EH (cell line): ENCODE results near the gene PRKD1.

Source experiments
- DNase-seq: peaks from one replicate; pipeline ENCODE4 v3.0.0-alpha.2; 2015; ENCODE audit warnings: low read depth

PRKD1 gene

DNA sequence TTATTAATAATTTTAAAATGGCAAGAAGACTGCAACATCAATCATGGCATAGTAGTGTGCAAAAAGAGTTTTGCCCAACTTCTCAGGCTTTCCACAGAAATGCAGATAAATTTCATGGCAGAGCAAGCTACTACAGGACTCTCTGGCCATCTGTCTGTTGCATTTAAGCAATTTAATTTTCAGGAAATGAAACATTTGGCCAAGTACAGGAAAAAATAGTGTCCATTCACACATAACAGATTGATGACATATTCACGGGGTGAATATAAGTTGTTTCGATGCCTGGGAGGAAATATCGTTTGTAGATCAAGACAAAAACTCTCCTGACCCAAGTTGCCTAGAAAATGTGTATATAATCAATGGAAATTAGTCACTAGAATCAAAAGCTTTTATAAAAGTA is 324.0 kb downstream of the PRKD1 start:
- DNase-seq: no peak

DNA sequence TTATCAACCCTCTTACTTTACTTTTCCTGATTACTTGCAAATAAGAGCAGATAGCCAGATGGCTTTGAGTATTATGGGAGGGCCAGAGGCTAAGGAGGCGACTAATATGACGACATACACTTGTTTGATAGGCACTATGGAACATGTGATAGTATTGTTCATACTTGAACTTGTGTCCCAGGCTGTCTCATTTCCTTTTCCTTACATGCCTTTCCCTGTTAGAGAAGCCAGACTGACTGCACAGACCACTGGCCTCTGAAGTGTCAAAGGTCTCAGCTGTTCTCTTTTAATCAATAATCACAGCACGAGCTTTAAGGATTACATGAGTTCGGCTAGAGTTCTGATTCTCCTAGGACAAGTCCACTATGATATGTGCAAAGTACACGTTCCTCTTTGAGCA is 326.0 kb downstream of the PRKD1 start:
- peak; percentile 26 for DNase-seq

DNA sequence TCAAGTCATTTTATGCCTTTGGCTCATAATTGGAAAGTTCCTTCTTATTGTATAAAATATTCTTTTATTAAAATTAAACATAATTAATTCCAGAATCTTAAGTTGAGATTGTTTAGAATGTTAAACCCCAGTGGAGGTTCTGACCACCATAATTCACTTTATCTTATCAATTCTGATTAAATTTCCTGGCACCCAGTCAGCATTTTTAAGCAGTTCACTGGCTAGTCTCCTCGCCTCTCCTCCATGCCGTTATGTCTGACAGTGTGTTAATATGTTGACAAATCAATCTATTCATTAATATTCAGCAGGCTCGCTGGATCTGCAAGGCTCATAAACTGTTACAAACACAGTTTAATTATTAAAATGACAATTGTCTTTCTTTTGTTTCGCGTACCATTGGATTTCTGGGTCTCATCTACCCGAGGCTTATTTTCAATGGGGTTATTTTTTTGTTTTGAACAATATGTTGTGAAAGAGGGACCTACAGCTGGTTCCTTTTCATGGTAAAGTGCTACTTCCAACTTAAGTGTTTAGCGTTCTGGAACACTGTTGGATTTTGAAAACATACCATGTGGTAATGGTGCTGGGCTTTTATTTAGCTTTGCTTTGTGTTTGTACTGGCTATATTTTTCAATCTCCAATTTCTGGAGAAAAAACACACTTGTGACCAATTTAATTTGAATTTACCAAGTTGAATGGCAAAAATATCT is 339.7 kb downstream of the PRKD1 start:
- DNase-seq: no peak

DNA sequence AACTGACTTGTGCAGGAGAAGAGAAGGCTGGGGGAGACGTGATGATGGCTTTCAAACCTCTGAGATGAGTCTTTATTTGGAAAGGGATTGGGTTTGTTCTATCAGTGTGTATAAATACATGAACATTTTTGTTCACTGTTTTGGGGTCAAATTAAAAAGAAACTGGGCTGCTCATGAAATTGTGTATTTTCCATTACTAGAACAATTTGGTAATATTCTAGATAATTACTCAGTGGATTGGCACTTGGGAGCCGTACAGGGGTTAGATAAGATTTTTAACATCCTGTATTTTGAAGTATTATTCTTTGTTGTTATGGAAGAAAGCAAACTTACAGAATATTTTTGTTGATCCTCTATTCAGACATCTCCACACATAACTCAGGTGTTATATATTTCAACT is 340.6 kb downstream of the PRKD1 start:
- DNase-seq: no peak

DNA sequence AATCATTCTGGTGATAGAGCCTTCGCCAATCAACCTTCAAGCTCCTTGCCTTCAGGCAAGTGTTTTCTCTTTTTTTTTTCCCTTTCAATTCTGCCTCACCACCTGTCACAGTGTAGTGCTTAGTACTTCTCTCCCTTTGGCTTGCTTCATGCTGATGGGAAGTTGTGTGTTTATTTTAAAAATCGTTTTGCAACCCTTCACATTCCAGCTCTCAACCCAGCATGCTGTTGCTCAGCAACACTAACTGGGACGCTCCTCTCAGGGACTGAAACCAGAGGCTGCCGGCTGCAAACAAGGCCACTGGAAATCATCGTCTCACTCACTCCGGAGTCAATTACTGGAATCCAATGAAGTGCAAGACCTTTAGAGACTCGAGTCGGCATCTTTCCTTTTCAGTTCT is 342.7 kb downstream of the PRKD1 start:
- DNase-seq: peak; percentile 94

DNA sequence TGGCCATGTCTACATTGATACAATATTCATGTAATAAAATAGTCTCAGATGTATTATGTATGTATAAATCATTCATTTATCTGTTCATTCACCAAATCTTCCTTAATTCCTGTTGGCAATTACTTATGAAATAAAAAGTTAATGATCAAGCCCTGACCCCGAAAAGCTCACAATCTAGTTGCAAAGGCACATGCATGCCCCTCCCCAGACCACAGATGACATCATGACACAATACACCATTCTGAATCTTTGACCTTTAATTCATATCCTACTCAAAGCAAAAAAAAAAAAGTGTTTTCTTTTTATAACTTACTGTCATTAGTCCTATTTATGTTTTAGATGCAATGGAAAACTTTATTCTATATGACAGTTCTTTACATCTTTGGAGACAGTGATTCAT is 346.9 kb downstream of the PRKD1 start:
- no peak for DNase-seq

DNA sequence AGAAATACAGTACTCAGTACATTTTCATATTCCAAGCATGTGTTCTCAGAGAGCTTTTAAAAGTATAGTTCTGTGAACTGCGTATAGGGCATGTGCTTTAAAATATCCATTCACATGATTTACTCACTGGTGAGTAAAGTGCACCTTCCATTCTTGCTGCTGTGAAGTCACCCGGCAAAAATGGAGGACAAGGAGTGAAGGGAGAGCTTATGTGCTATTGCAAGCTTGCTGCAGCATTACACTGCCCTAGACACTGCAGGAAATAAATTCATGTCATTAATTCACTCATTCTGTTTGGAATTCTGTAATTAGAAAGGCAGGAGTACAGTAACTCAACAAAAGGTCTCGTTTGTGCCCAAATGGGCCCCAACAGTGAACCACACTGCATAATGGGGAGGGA is 347.8 kb downstream of the PRKD1 start:
- no peak for DNase-seq

DNA sequence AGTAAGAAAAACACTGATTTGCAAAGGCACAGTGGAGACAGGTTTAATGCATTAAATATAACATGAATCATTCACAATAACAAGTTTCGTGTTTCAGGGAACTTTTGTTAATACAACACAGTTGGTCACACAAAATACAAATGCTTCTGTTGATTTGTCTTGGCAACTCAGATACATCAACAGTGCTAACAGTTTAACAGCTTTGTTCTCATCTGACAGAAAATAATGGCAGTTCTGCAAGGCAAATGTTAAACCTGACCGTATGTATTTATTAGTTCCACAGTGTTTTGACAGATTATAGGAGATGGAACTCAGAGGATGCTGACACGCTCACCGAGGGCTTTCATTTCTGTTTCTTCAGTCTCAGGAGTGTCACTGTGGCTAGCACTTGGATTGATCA is 350.7 kb downstream of the PRKD1 start:
- no peak for DNase-seq

DNA sequence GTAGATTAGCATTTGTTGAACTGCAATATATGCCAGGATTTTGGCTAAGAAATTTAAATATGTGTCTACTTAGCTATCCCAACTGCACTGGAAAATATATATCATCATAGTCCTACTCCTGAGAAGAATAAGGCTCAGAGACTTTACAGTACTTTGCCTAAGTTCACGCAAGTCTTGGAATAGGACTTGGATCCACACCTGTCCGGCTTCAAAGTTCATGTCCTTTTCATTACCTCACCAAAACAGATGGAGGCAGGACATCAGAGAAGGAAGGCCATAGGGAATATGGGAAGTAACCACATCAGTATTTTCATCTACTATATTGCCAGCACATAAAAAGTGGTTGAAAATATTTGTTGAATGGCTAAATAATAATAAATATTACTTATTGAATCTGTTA is 358.5 kb downstream of the PRKD1 start:
- no peak for DNase-seq

DNA sequence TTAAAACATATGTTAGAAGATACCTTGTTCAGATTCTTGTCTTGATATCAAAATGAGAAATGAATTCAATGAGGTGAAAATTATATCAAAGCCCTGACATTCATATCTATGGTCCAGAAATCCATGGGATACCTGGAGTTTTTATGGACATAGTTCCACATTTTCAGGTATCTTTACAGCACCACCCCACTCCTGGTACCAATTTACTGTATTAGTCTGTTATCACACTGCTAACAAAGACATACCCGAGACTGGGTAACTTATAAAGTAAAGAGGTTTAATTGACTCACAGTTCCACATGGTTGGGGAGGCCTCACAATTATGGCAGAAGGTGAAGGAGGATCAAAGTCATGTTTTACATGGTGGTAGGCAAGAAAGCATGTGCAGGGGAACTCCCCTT is 361.5 kb downstream of the PRKD1 start:
- DNase-seq: no peak

DNA sequence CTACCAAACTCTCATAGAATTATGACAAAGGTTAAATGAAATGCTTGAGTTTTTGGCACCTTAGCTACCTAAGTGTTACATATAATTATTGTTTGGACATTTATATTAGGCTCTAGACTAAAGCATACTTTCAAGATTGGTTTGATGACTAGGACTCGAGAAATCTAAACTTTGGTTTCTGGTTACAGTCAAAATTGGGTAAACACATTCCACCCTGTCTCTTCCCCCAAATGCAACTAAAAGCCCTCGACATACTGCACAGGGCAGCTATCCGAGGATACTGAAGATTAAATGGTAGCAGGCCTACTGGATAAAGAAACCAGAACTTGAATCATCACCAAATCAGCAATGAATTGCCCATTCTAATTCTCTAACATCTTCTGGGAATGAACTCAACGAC is 369.1 kb downstream of the PRKD1 start:
- peak; percentile 82 for DNase-seq

DNA sequence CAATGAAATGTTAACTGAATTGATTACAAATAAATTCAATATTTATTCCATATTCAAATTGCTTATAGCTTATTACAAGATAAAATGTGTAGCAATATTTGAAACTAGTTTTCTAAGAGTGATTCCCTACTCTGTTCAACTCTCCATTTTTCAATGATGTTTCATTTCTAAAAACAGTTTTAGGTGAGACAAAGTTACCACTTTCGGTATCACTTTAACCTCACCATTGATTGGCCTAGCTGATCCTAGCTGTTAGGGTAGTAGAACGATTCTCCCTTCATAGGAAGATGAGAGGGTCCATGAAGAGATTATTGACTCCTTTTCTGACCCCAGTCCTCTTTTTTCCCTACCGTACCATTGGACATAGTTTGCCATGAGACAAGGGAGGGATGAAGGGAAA is 373.3 kb downstream of the PRKD1 start:
- DNase-seq: no peak

DNA sequence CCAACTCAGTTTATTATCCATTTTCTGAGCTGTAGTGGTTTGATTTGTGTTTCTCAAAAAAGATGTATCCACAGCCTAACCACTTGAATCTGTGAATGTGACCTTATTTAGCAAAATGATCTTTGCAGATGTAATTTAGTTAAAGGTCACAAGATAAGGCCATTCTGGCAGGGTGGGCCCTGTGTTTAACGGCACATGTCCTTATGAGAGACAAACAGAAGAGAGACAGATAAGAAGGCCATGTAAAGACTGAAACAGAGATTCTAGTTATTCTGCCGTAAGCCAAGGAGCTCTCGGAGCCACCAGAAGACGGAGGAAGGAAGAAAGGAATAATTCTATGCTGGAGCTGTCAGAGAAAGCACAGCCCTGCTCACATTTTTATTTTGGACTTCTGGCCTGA is 374.2 kb downstream of the PRKD1 start:
- DNase-seq: no peak

DNA sequence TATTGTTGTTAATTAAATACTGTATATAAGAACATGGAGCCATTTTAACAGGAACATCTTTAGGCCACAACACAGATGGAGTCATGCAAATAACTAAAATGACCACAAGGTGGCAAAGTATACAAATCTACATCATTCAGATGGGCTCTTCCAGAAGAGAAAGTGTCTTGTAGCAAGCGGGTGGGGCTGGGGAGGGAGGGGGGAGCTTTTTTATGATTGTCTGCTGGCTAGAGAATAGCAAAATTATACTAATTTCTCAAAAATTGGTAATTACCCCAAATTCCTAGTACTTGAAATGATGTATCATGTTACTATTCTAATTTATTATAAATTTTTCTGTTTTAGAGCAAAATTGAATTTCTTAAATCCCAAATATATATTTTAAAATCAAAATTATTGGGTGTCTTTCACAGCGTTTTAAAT is 378.7 kb downstream of the PRKD1 start:
- DNase-seq: peak; percentile 74

DNA sequence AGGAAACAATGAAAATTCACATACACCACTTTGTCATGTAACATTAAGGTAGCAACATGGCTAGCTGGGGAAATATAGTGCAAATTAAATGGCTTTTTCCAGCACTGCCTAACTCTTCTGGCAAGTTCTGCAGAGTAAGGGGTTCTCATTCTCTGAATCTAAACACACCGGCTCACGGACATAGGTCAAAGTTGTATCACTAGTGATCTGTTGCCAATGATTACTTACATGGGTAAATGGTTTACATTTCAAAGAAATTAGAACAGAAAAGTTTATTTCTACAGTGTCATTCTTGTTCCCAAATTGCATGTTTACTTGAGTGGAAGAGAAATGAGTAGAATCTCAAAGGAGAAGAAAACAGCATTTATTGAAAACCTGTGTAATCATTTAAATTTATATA is 381.9 kb downstream of the PRKD1 start:
- DNase-seq: no peak

DNA sequence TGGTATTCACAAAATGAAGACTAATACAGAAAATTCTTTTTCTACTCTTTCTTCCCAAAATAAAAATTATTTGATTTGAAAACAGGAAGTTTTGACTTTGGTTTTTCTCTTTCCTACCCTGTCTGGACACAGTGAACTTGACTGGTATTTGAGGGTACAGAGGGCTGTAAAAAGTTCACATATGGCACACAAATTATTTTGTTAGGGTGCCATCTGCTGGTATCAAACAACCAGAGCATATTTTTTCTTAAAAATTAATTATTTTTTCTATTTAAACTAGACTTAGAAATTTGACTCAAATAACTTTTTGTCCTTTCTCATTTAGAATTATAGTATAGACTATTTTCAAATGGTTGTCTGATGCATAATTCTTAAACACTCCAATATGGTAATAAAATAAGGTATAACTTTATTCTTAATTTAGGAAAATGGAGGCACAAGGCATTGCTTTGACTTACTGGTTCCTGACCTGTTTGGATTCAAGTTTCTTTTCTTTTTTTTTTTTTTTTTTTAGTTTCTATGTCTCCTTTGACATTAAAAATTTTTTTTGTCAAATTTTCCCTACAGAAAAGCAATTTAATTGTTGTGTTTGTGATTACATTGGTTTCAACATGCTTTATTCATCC is 390.6 kb downstream of the PRKD1 start:
- peak; percentile 40 for DNase-seq

DNA sequence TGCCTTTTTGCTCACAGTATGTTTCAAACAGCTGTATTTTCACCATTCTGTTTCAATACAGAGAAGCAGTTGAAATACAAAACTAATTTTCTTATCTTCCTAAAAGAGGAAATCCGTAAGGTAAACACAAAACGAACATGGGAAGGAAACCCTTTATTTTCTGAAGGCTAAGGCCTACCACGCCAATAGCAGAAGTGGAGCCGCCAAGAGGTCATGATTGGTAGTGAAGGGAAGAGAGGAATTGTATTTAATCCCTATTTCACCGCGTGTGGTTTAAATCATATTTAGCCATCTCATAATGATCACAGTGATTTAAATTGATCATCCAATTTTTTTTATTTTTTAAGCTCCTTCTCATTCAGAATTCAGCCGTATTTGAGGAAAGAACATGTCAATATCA is 398.2 kb downstream of the PRKD1 start:
- DNase-seq: peak; percentile 12

DNA sequence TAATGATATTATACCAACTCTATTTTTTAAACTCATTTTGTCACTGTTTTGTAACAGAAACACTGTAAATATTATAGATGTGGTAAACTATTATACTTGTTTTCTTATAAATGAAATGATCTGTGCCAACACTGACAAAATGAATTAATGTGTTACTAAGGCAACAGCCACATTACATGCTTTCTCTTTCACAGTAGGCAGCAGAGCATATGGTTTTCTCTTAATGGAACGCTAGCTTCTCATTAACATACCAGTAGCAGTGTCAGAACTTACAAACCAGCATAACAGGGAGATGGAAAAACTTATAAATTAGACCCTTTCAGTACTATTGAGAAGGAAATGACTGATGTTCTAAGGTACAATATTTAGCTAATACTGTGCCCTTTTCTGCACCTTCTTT is 398.8 kb downstream of the PRKD1 start:
- DNase-seq: peak; percentile 1

DNA sequence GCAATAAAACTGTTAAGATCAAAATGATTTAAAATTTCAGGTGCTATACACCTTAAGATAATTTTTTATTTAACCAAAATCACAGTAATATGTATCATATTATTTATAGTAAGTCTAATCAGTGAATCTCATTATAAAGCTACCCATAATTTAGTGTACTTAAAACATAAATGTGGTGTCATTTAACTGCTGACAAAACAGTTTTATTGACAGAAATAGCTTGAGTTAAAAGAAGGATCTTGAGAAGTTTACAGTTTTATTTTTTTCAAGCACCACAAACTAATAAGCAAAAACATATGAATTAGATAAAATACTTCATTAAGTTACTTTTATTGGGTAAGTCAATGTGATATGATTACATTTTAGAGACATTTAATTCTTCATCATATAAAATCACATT is 400.4 kb downstream of the PRKD1 start:
- DNase-seq: no peak
